C4-2B (cell line): ENCODE data around the gene HNRNPA3.

Experiments used
- H3K27ac ChIP-seq: fragments of 450-650 bp; 2 replicates; pipeline ENCODE4 v1.5.1; 2017
- ZFX ChIP-seq: fragments of 450-650 bp; IDR thresholded peaks from 2 replicates; pipeline ENCODE4 v1.6.1; 2017
- TF ChIP-seq, protein P1 (sequence below): fragments of 450-650 bp; conservative IDR thresholded peaks from 2 replicates; pipeline ENCODE4 v1.5.1; 2017; ENCODE audit warnings: mild to moderate bottlenecking

The HNRNPA3 gene

DNA sequence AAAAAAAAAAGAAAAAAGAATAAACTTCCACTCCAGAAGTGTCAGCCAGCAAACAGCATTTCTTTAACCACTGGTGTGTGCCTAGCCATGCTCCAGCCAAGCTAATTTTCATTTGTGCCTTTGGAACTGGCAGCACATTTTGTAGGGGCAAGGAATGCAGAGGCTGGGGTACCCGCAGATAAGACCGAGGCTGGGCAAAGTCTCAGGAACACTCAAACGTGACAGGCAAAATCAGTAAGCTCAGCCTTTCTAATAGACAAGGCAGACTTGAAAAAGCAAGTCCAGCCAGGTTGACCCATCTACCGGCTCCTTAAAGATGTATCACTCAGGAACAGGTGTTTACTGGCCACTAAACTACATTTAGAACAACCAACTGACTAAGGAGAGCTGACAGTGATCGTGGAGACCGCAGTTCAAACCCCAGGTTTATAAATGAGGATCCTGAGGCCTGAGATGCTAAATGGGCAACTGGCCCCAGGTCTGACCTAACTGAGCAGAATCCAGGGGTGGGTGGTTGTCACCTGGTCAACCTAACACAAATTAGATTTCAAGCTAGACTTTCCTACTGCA lies 35.2 kb downstream of the HNRNPA3 start:
- TF ChIP-seq, protein P1, sequence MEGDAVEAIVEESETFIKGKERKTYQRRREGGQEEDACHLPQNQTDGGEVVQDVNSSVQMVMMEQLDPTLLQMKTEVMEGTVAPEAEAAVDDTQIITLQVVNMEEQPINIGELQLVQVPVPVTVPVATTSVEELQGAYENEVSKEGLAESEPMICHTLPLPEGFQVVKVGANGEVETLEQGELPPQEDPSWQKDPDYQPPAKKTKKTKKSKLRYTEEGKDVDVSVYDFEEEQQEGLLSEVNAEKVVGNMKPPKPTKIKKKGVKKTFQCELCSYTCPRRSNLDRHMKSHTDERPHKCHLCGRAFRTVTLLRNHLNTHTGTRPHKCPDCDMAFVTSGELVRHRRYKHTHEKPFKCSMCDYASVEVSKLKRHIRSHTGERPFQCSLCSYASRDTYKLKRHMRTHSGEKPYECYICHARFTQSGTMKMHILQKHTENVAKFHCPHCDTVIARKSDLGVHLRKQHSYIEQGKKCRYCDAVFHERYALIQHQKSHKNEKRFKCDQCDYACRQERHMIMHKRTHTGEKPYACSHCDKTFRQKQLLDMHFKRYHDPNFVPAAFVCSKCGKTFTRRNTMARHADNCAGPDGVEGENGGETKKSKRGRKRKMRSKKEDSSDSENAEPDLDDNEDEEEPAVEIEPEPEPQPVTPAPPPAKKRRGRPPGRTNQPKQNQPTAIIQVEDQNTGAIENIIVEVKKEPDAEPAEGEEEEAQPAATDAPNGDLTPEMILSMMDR: no peak
- no peak for TF ChIP-seq ZFX
- no peak overlapping the region for H3K27ac ChIP-seq

DNA sequence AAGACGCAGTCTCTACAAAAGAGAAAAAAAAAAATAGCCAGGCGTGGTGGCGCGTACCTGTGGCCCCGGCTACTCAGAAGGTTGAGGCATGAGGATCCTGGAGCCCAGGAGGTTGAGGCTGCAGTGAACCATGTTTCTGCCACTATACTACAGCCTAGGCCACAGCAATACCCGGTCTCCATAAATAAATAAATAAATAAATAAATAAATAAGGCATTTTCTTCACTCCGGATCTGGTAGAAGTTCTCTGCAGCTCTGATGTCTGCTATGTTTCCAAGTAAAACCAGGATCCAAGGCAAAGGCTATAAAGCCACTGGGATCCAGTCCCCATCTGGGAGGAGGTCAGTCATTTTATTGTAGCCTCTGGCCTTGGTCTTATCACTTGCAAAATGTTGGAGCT lies 36.4 kb downstream of the HNRNPA3 start:
- H3K27ac ChIP-seq: no peak overlapping the region
- TF ChIP-seq, protein P1: no peak
- no peak for TF ChIP-seq ZFX

DNA sequence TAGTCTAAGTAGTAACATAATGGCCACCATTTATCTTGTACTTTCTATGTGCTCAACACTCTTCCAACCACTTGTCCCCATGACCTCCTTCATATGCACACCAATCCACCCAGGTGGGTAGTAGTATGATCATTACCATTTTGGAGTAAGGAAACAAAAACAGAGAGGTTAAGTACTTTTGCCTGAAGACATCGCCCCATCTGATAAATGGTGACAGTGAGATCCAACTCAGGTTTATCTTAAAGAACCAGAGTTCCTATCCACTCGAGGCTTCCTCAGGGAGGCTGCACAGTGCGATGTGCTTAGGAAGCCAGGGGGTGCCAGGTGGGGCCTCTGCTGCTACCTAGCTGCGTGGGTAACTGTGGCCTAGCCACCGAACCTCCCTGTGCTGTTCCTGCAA lies 37.9 kb downstream of the HNRNPA3 start:
- TF ChIP-seq ZFX: no peak
- TF ChIP-seq, protein P1: no peak
- H3K27ac ChIP-seq: no peak overlapping the region

DNA sequence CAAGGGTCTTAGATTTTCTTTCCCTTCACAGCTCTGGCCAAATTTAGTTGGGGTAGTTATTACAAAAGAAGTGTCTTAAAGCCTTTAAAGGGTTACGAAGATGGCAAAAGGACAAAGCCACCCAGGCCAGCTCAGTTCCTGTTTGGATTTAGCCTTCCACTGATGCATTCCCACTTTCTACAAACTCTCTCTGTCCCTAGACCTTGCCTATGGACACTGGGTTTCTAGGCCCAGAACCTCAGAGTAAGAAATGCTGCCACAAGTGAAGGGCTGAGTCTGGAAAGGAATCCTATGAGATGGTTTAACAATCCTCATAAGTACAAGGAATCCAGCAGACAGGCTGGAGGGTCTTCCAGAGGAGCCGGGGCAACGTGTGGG lies 38.6 kb downstream of the HNRNPA3 start:
- TF ChIP-seq ZFX: no peak
- TF ChIP-seq, protein P1: no peak
- H3K27ac ChIP-seq: no peak overlapping the region

DNA sequence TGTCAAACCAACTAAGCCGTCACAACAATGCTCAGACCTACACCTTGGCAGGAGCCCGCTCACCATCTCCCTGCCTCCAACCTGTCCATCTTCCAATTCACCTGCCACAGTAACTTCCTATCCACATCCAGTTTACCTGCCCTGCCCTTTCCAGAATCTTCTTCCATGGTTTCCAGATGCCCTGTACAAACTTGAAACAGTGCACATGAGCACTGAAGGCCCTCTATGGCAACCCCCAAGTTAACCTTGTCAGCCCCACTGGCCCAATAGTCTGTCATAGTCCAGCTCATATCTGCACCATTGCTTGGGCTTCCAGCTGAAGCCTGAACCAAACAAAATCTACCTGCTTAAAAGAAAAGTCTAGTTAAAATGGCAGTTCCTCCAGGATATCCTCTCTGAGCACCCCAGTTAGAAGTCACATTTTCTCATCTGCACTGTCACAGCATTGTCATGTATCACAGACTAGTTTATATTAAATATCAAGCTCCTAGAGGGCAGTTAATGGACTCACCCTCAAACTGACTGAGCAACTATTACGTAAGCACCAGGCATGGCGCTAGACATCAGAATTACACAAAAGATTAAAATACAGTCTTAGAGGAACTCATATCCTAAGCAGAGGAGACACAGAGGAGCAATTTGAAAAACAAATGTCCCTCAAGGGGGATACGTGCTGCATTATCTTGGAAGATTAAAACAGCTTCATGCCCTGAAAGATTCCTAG lies 40.4 kb downstream of the HNRNPA3 start:
- TF ChIP-seq ZFX: no peak
- TF ChIP-seq, protein P1: no peak
- H3K27ac ChIP-seq: no peak overlapping the region

DNA sequence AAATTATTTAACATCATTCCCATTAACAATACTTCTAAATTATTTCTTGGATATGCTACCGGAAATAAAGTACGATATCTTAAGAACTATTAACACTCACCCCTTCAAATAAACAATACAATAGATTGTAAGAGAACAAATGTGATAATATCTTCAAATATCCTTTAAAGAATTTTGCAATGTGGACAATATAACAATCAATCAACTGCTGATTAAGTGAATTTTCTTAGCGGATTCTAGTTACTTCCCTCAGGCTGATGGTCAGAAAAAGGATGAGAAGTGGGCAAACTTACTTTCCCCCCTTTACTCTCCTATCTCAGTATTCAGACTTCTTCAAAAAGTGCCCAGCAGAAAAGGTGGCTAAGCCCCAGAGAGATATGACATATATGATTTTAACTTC lies 41.1 kb downstream of the HNRNPA3 start:
- no peak for TF ChIP-seq ZFX
- TF ChIP-seq, protein P1: no peak

DNA sequence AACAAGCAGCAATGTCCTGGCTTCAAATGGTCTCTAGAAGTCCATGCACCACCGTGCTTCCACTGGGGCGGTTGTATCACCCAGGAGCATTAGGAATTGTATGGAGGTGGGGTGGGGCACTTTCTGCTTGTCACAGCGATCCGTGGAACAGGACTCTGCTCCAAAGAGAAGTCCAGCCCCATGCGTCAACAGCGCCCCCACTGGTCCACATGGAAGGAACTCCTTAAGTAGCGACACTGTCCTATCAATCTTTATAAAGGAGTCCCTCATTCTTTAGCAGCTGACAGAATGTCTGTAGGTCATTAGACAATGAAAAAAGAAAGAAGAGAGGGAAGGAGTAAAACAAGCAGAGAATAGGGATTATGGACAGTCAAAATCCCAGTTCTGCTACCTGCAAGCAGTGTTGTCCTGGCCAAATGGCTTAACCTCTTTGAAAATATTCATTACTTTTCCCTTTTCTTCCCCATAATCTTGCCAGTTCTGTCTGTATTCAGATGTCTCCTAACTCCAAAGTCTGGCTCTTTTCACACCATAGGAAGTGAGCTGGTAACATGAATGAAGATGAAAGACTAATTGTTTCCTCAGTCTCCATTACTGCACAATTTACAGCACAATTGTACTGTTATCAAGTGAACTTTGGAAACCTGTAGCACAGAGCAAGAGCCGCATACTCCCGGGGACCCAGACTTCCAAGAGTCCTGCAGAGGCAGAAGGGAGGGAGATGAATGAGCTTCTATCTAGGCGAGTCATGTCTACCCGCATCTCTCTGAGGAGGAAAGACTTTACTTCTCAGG lies 42.0 kb downstream of the HNRNPA3 start:
- TF ChIP-seq, protein P1: peak; percentile 52
- TF ChIP-seq ZFX: no peak
- no peak overlapping the region for H3K27ac ChIP-seq

More for the DNA sequence above, 41.1 kb downstream of the HNRNPA3 start:
- no peak overlapping the region for H3K27ac ChIP-seq
